Small intestine (tissue), 7 donors: ENCODE measurements around the gene PODXL2. TPM values are rescaled to one million over a fixed set of nuclear protein-coding genes. Genes with fewer than 3 reads are reported as not detected.

ENCODE experiments used
- DNase-seq, 2 donors: peaks; one replicate each; pipeline versions ENCODE4 v3.0.0 to v3.0.0-alpha.2; 2013
- FAIRE-seq: peaks from 2 replicates; lab custom pipeline; 2012; peaks lifted over from hg19 to GRCh38; lab: Jason Lieb, UNC
- H3K27ac ChIP-seq, 3 donors: one replicate each; pipeline ENCODE4 v1.5.1; 2013; ENCODE audit warnings: low read length in 2 of 3, mild to moderate bottlenecking in 2 of 3, control low read depth in 1 of 3, inconsistent platforms in 1 of 3, low read depth in 1 of 3, moderate library complexity in 1 of 3
- H3K27me3 ChIP-seq, 3 donors: one replicate each; pipeline ENCODE4 v1.6.1; 2013; ENCODE audit warnings: low read length in 3 of 3, inconsistent platforms in 1 of 3; ENCODE audit not compliant: control insufficient read depth in 3 of 3, insufficient read depth in 3 of 3
- H3K36me3 ChIP-seq, 3 donors: one replicate each; pipeline ENCODE4 v1.6.1; 2013; ENCODE audit warnings: low read length in 3 of 3, inconsistent platforms in 1 of 3, low read depth in 1 of 3, mild to moderate bottlenecking in 1 of 3, moderate library complexity in 1 of 3; ENCODE audit not compliant: control insufficient read depth in 3 of 3, insufficient read depth in 2 of 3
- H3K4me1 ChIP-seq, 3 donors: one replicate each; pipeline ENCODE4 v1.6.1; 2013; ENCODE audit warnings: low read length in 2 of 3, inconsistent platforms in 1 of 3, low read depth in 1 of 3, mild to moderate bottlenecking in 1 of 3, moderate library complexity in 1 of 3; ENCODE audit not compliant: control insufficient read depth in 3 of 3, insufficient read depth in 2 of 3
- H3K4me3 ChIP-seq, 3 donors: one replicate each; pipeline ENCODE4 v1.5.1; 2013; ENCODE audit warnings: low read length in 3 of 3, control low read depth in 1 of 3, inconsistent platforms in 1 of 3, low read depth in 1 of 3, mild to moderate bottlenecking in 1 of 3, moderate library complexity in 1 of 3
- H3K9me3 ChIP-seq, 2 donors: one replicate each; pipeline ENCODE4 v1.6.1; 2013; ENCODE audit warnings: low read depth in 1 of 2, low read length in 1 of 2; ENCODE audit not compliant: control insufficient read depth in 2 of 2, insufficient read depth in 1 of 2
- WGBS, 3 donors: extraction: QIAGEN DNeasy Blood & Tissue Kit; methylation state at CpG; one replicate each; pipeline ENCODE4 v1.1.7; 2013; 5-methylcytosine and 5-hydroxymethylcytosine counted together
- polyA plus RNA-seq, 4 donors: library from polyadenylated mRNA; stranded (reverse) in 3 of 4; unstranded in 1 of 4; fragments of 200-250 nt in 3 of 4; fragments of 120-200 nt in 1 of 4; gene quantifications; one replicate each; pipeline versions ENCODE4 v1.2.1 to v1.2.3, GENCODE V29; 2013
- donor health status: healthy with polysubstance abuse.
- donor health status: control.
- donor health status: control.
- donor health status: Bipolar disorder and iron deficiency.
- donor health status: healthy.

PODXL2 gene
- polyA plus RNA-seq, 4 donors = 1.6 to 17.0 (median 4.2) TPM

- FAIRE-seq = no peak
- peak; percentile 25 to 57 for DNase-seq
- Histone ChIP-seq H3K27ac (peak overlapping the region; percentile 90 to 97 (median 93)), H3K9me3 (no peaks in the 10 kb centered on the region), H3K4me3 (peak overlapping the region; percentile 71 to 83 (median 71)), H3K27me3 (peaks cover 0 to under 1% (median 0%) of the 10 kb centered on the region in 3 donors), H3K4me1 (peaks cover 7 to 13% (median 9%) of the 10 kb centered on the region in 3 donors), H3K36me3 (peaks cover 0 to 18% (median 0%) of the 10 kb centered on the region in 3 donors)
- WGBS, 3 donors = 0 to 1% (median 1%) methylated on average over 37 to 56 of the region's 56 CpGs
These were observed 39.2 kb upstream of the PODXL2 start for GRCh38 chr3:127589600-127590281.

GRCh38 chr3:127590282-127590592 is 38.7 kb upstream of the PODXL2 start:
- FAIRE-seq = no peak
- H3K4me1 ChIP-seq = peaks cover 7 to 13% (median 9%) of the 10 kb centered on the region in 3 donors
- no peaks in the 10 kb centered on the region for H3K9me3 ChIP-seq
- H3K27me3 ChIP-seq = peaks cover 0 to 2% (median 0%) of the 10 kb centered on the region in 3 donors
- H3K36me3 ChIP-seq = peaks cover 0 to 18% (median 0%) of the 10 kb centered on the region in 3 donors
- 0 to 2% (median 1%) methylated on average over 15 to 41 of the region's 41 CpGs for WGBS, 3 donors
- peak in 1 of 2 donors; percentile 22 for DNase-seq
- H3K4me3 ChIP-seq = peak overlapping the region; percentile 71 to 83 (median 71)
- H3K27ac ChIP-seq = peak overlapping the region; percentile 90 to 97 (median 93)

GRCh38 chr3:127590593-127591465 is 38.2 kb upstream of the PODXL2 start, which contains the start of gene TPRA1:
TSS of gene TPRA1 (minus strand) at chr3:127590733. CDS start at chr3:127580146, 10,587 bp downstream.
- no peak for FAIRE-seq

GRCh38 chr3:127593178-127593577 is 35.8 kb upstream of the PODXL2 start:
- WGBS, 3 donors = 91 to 95% (median 91%) methylated on average over 5 of the region's 5 CpGs
- DNase-seq (no peak), FAIRE-seq (no peak)
- peaks cover 0 to 2% (median 0%) of the 10 kb centered on the region in 3 donors for H3K27me3 ChIP-seq
- H3K27ac ChIP-seq = no peak overlapping the region
- peaks cover 0 to under 1% (median 0%) of the 10 kb centered on the region in 3 donors for H3K36me3 ChIP-seq
- H3K9me3 ChIP-seq = no peaks in the 10 kb centered on the region
- peaks cover 7 to 13% (median 9%) of the 10 kb centered on the region in 3 donors for H3K4me1 ChIP-seq
- H3K4me3 ChIP-seq = no peak overlapping the region

More at GRCh38 chr3:127590593-127591465, 38.2 kb upstream of the PODXL2 start, which contains the start of gene TPRA1:
- Histone ChIP-seq H3K27me3 (peaks cover 0 to 2% (median 0%) of the 10 kb centered on the region in 3 donors), H3K4me1 (peaks cover 7 to 13% (median 9%) of the 10 kb centered on the region in 3 donors), H3K4me3 (peak within 1 kb of the TSS; percentile 71 to 83 (median 71)), H3K27ac (peak within 1 kb of the TSS; percentile 90 to 98 (median 93)), H3K9me3 (no peaks in the 10 kb centered on the region), H3K36me3 (peaks cover 0 to 17% (median 0%) of the 10 kb centered on the region in 3 donors)
- peak; percentile 97 to 98 for DNase-seq
- WGBS, 3 donors = 0 to 1% (median 0%) methylated on average over 54 to 72 of the region's 72 CpGs

- 85 to 89% (median 89%) methylated on average over 4 of the region's 4 CpGs for WGBS, 3 donors
- Histone ChIP-seq H3K9me3 (no peaks in the 10 kb centered on the region), H3K27ac (no peak overlapping the region), H3K4me3 (no peak overlapping the region), H3K27me3 (peaks cover 0 to 2% (median 0%) of the 10 kb centered on the region in 3 donors), H3K4me1 (peaks cover 0 to 16% (median 4%) of the 10 kb centered on the region in 3 donors), H3K36me3 (peaks cover 0 to 5% (median 0%) of the 10 kb centered on the region in 3 donors)
- FAIRE-seq = no peak
- DNase-seq = no peak
These were observed 33.7 kb upstream of the PODXL2 start for GRCh38 chr3:127595303-127595702.

- FAIRE-seq (no peak), DNase-seq (no peak)
- peaks cover 0 to 11% (median 0%) of the 10 kb centered on the region in 3 donors for H3K4me1 ChIP-seq
- no peak overlapping the region for H3K27ac ChIP-seq
- peaks cover 0 to 2% (median 0%) of the 10 kb centered on the region in 3 donors for H3K27me3 ChIP-seq
- H3K36me3 ChIP-seq = peaks cover 0 to 8% (median 0%) of the 10 kb centered on the region in 3 donors
- no peak overlapping the region for H3K4me3 ChIP-seq
- 77 to 80% (median 77%) methylated on average over 12 of the region's 12 CpGs for WGBS, 3 donors
- no peaks in the 10 kb centered on the region for H3K9me3 ChIP-seq
These were observed 31.8 kb upstream of the PODXL2 start for GRCh38 chr3:127597020-127597771.

- H3K9me3 ChIP-seq = no peaks in the 10 kb centered on the region
- DNase-seq (peak; percentile 29 to 39), FAIRE-seq (no peak)
- WGBS, 3 donors = 16 to 51% (median 32%) methylated on average over 14 of the region's 14 CpGs
- H3K36me3 ChIP-seq = peaks cover 0 to 14% (median 0%) of the 10 kb centered on the region in 3 donors
- H3K27me3 ChIP-seq = peaks cover 0 to 2% (median 0%) of the 10 kb centered on the region in 3 donors
- H3K27ac ChIP-seq = peak overlapping the region in 1 of 3 donors; percentile 72
- H3K4me1 ChIP-seq = peaks cover 0 to 11% (median 0%) of the 10 kb centered on the region in 3 donors
- H3K4me3 ChIP-seq = peak overlapping the region; percentile 18 to 59 (median 51)
These were observed 30.0 kb upstream of the PODXL2 start for GRCh38 chr3:127598841-127599570.
